K562 (cell line): ENCODE measurements around the gene CTSF. TPM values are rescaled to one million over a fixed set of nuclear protein-coding genes. Genes with fewer than 3 reads are reported as not detected.

Experiments used
- ATF2 ChIP-seq: sonication (generic); formaldehyde crosslinking; IDR thresholded peaks from 2 replicates; pipeline ENCODE4 v1.8.1; 2022; ENCODE audit warnings: missing genetic modification reagents
- ATF3 ChIP-seq, 2 experiments: fragments of 450-650 bp in 1 of 2; sonication (generic) in 1 of 2; formaldehyde crosslinking in 1 of 2; IDR thresholded peaks in 1 of 2; conservative IDR thresholded peaks in 1 of 2; 2 replicates each; pipeline versions ENCODE4 v1.6.1 to v1.8.1; 2016 to 2023; ENCODE audit warnings: mild to moderate bottlenecking in 2 of 2, moderate library complexity in 2 of 2, inconsistent platforms in 1 of 2, missing genetic modification reagents in 1 of 2
- CBX5 ChIP-seq: IDR thresholded peaks from 2 replicates; pipeline ENCODE4 v1.6.1; 2014; ENCODE audit warnings: low read depth, borderline replicate concordance
- CBX8 ChIP-seq: fragments of 200-600 bp; sonication (generic); IDR thresholded peaks from 2 replicates; pipeline ENCODE4 v1.6.1; 2012; ENCODE audit warnings: borderline replicate concordance, mixed run types, low read depth, mild to moderate bottlenecking, moderate library complexity, mixed read lengths, low read length, control low read depth, inconsistent platforms; ENCODE audit not compliant: poor library complexity, severe bottlenecking; ENCODE audit errors: extremely low read depth
- HNRNPUL1 ChIP-seq: fragments of 200-400 bp; formaldehyde crosslinking; IDR thresholded peaks from 2 replicates; pipeline ENCODE4 v1.6.1; 2017; ENCODE audit warnings: low read length
- MEF2D ChIP-seq: conservative IDR thresholded peaks from 2 replicates; pipeline ENCODE4 v1.6.1; 2016; ENCODE audit warnings: low read depth, missing genetic modification characterization, missing compliant biosample characterization
- MITF ChIP-seq: IDR thresholded peaks from 2 replicates; pipeline ENCODE4 v1.6.1; 2014; ENCODE audit warnings: antibody characterized with exemption
- RBM25 ChIP-seq: fragments of 200-400 bp; formaldehyde crosslinking; IDR thresholded peaks from 2 replicates; pipeline ENCODE4 v1.6.1; 2018; ENCODE audit warnings: low read length, low read depth, moderate library complexity; ENCODE audit not compliant: severe bottlenecking
- SIN3B ChIP-seq: fragments of 450-650 bp; IDR thresholded peaks from 2 replicates; pipeline ENCODE4 v1.6.1; 2017; ENCODE audit warnings: low read depth, mild to moderate bottlenecking, moderate library complexity
- SIX5 ChIP-seq, 2 experiments: IDR thresholded peaks; 2 replicates each; pipeline ENCODE4 v1.6.1; 2011; ENCODE audit warnings: low read length in 2 of 2, borderline replicate concordance in 1 of 2, low read depth in 1 of 2, mild to moderate bottlenecking in 1 of 2, moderate library complexity in 1 of 2; ENCODE audit not compliant: insufficient read depth in 1 of 2
- SREBF2 ChIP-seq: sonication (generic); formaldehyde crosslinking; IDR thresholded peaks from 2 replicates; pipeline ENCODE4 v1.4.0; 2020; ENCODE audit warnings: mild to moderate bottlenecking, missing genetic modification reagents
- TAL1 ChIP-seq: fragments of 450-650 bp; IDR thresholded peaks from 2 replicates; pipeline ENCODE4 v1.6.1; 2016; ENCODE audit warnings: mild to moderate bottlenecking
- TFE3 ChIP-seq: fragments of 450-650 bp; formaldehyde crosslinking; IDR thresholded peaks from 2 replicates; pipeline ENCODE4 v1.4.0; 2020; ENCODE audit warnings: mild to moderate bottlenecking, mixed read lengths
- TOE1 ChIP-seq, 2 experiments: fragments of 450-650 bp in 1 of 2; sonication (generic) in 1 of 2; formaldehyde crosslinking in 1 of 2; IDR thresholded peaks; 2 replicates each; pipeline versions ENCODE4 v1.7.1 to v1.8.0; 2016 to 2022; ENCODE audit warnings: borderline replicate concordance in 2 of 2, mild to moderate bottlenecking in 2 of 2, antibody characterized with exemption in 1 of 2, inconsistent platforms in 1 of 2, low read depth in 1 of 2, missing genetic modification reagents in 1 of 2, moderate library complexity in 1 of 2
- ZFPM2 ChIP-seq: fragments of 250-450 bp; sonication (Bioruptor Pico); IDR thresholded peaks from 2 replicates; pipeline ENCODE4 v1.5.1; 2022; ENCODE audit warnings: mild to moderate bottlenecking
- ZNF121 ChIP-seq: sonication (generic); formaldehyde crosslinking; conservative IDR thresholded peaks from 2 replicates; pipeline ENCODE4 v1.8.0; 2022; ENCODE audit warnings: missing genetic modification reagents
- ZNF253 ChIP-seq: fragments of 250-450 bp; sonication (Bioruptor Pico); conservative IDR thresholded peaks from 2 replicates; pipeline ENCODE4 v1.6.1; 2021; ENCODE audit warnings: mild to moderate bottlenecking
- ZNF347 ChIP-seq: fragments of 450-650 bp; formaldehyde crosslinking; IDR thresholded peaks from 2 replicates; pipeline ENCODE4 v1.4.0; 2020; ENCODE audit warnings: low read depth, mild to moderate bottlenecking, moderate library complexity
- ZNF764 ChIP-seq: fragments of 250-450 bp; sonication (Bioruptor Pico); IDR thresholded peaks from 2 replicates; pipeline ENCODE4 v1.4.0; 2020; ENCODE audit warnings: low read depth, mild to moderate bottlenecking, moderate library complexity
- ZNF79 ChIP-seq: fragments of 250-450 bp; sonication (Bioruptor Pico); IDR thresholded peaks from 2 replicates; pipeline ENCODE4 v1.4.0; 2020; ENCODE audit warnings: low read depth, mild to moderate bottlenecking, moderate library complexity
- ZSCAN32 ChIP-seq: fragments of 450-650 bp; formaldehyde crosslinking; IDR thresholded peaks from 2 replicates; pipeline ENCODE4 v1.4.0; 2020; ENCODE audit warnings: mild to moderate bottlenecking, moderate library complexity
- polyA plus RNA-seq, 8 experiments: library from polyadenylated mRNA; depleted of rRNA in 4 of 8; stranded (reverse) in 5 of 8; unstranded in 3 of 8; fragments of >200 nt; fragmentation: Nextera tagmentation in 2 of 8; fragmentation: Illumina TruSeq in 1 of 8; extraction: Ambion mirVana in 2 of 8; extraction: Trizol in 1 of 8; gene quantifications; 2 replicates each; pipeline versions ENCODE4 v1.2.1 to v1.2.3, GENCODE V29; 2011 to 2014; ENCODE audit warnings: inconsistent platforms in 1 of 8, missing spikeins in 1 of 8
- total RNA-seq, 7 experiments: library from RNA; depleted of rRNA in 6 of 7; stranded (reverse); fragments of >200 nt in 6 of 7; fragmentation: Illumina TruSeq in 2 of 7; extraction: Trizol in 2 of 7; gene quantifications; 2 replicates each; pipeline versions ENCODE4 v1.2.1 to v1.2.3, GENCODE V29; 2011 to 2021; ENCODE audit warnings: low replicate concordance in 1 of 7

CTSF gene
- total and polyA plus RNA-seq, 9 of the 15 experiments (the other 6 are each of a cell fraction or from before 2014, with no cell fraction given), result 0.41 to 10.5 (median 3.8) TPM

GRCh38 chr11:66568124-66568916 is at the start of gene CTSF (continued):
- TF ChIP-seq SIX5 (IDR thresholded peaks at IDR 0.05; ENCODE audit: borderline replicate concordance in 1 of 2, insufficient read depth in 1 of 2, low read depth in 1 of 2, low read length in 2 of 2), result no peak
- TF ChIP-seq ATF3 (IDR thresholded peaks at IDR 0.05), result peak; percentile 28; the same call in 1 of the 2 replicates
- TF ChIP-seq ATF3 (CRISPR knock-in tag; conservative IDR thresholded peaks at IDR 0.05), result 0 out of 2 replicates have a peak, but pooled peaks have one; percentile 36
- peak; percentile 82 for TF ChIP-seq RBM25
- TF ChIP-seq ATF2 (CRISPR knock-in tag), result no peak
- TF ChIP-seq ZNF347 (CRISPR knock-in tag), result no peak
- no peak for TF ChIP-seq CBX5
- no peak for TF ChIP-seq ZNF79 (CRISPR knock-in tag)
- no peak for TF ChIP-seq MEF2D (tag)
- TF ChIP-seq CBX8, result no peak
- no peak for TF ChIP-seq ZNF121 (CRISPR knock-in tag)
- TF ChIP-seq SREBF2 (CRISPR knock-in tag), result no peak
- no peak for TF ChIP-seq ZSCAN32
- no peak for TF ChIP-seq MITF
- no peak for TF ChIP-seq TAL1
- TF ChIP-seq TOE1 (IDR thresholded peaks at IDR 0.05; ENCODE audit: borderline replicate concordance), result peak; percentile 73
- TF ChIP-seq TOE1 (CRISPR knock-in tag; IDR thresholded peaks at IDR 0.05; ENCODE audit: borderline replicate concordance, low read depth), result no peak
- no peak for TF ChIP-seq ZNF764 (CRISPR knock-in tag)
- no peak for TF ChIP-seq ZNF253 (CRISPR knock-in tag)
- peak; percentile 80 for TF ChIP-seq TFE3 (CRISPR knock-in tag)
- no peak; the same call in 1 of the 2 replicates for TF ChIP-seq SIN3B
- TF ChIP-seq ZFPM2, result no peak
- TF ChIP-seq HNRNPUL1, result no peak
